OCI-LY1 (cell line): Measurements from ENCODE around the gene RFPL1.

Experiments
- H2AFZ ChIP-seq: fragments of 200-600 bp; sonication (generic), shearing (Covaris generic); 2 replicates; pipeline ENCODE4 v1.6.0; 2014; ENCODE audit warnings: antibody characterized with exemption, mild to moderate bottlenecking, low read length
- H3F3A ChIP-seq: fragments of 200-600 bp; sonication (generic), shearing (Covaris generic); 2 replicates; pipeline ENCODE4 v1.6.0; 2014; ENCODE audit warnings: mild to moderate bottlenecking, antibody characterized with exemption, low read length, moderate library complexity; ENCODE audit not compliant: insufficient read depth
- H3K27ac ChIP-seq: fragments of 200-600 bp; sonication (generic); 2 replicates; pipeline ENCODE4 v1.5.1; 2014; ENCODE audit warnings: low read length, mixed run types, mild to moderate bottlenecking, low read depth; ENCODE audit not compliant: poor library complexity, severe bottlenecking
- H3K27me3 ChIP-seq: fragments of 200-600 bp; sonication (generic); 2 replicates; pipeline ENCODE4 v1.6.0; 2014; ENCODE audit warnings: antibody characterized with exemption, mild to moderate bottlenecking, low read length, moderate library complexity; ENCODE audit not compliant: insufficient read depth
- H3K36me3 ChIP-seq: fragments of 200-600 bp; sonication (generic); 2 replicates; pipeline ENCODE4 v1.6.1; 2014; ENCODE audit warnings: mild to moderate bottlenecking, antibody characterized with exemption, low read length, moderate library complexity, mixed read lengths; ENCODE audit not compliant: insufficient read depth
- H3K4me1 ChIP-seq: fragments of 200-600 bp; sonication (generic); 2 replicates; pipeline ENCODE4 v1.5.1; 2014; ENCODE audit warnings: mild to moderate bottlenecking, low read length, moderate library complexity; ENCODE audit not compliant: insufficient read depth, severe bottlenecking
- H3K4me2 ChIP-seq: fragments of 200-600 bp; sonication (generic), shearing (Covaris generic); 2 replicates; pipeline ENCODE4 v1.6.1; 2014; ENCODE audit warnings: low read length
- H3K4me3 ChIP-seq: fragments of 200-600 bp; sonication (generic); 2 replicates; pipeline ENCODE4 v1.5.1; 2014; ENCODE audit warnings: low read length, low read depth, mild to moderate bottlenecking, mixed read lengths; ENCODE audit not compliant: poor library complexity, severe bottlenecking
- H3K79me2 ChIP-seq: fragments of 200-600 bp; shearing (Covaris generic); 2 replicates; pipeline ENCODE4 v1.6.1; 2016; ENCODE audit warnings: mixed run types, low read length, mixed read lengths; ENCODE audit not compliant: insufficient read depth
- H3K9ac ChIP-seq: fragments of 200-600 bp; sonication (generic), shearing (Covaris generic); 2 replicates; pipeline ENCODE4 v1.6.1; 2014; ENCODE audit warnings: mild to moderate bottlenecking, low read length, mixed read lengths
- H3K9me2 ChIP-seq: fragments of 200-600 bp; sonication (generic), shearing (Covaris generic); 2 replicates; pipeline ENCODE4 v1.6.1; 2014; ENCODE audit warnings: low read depth, mild to moderate bottlenecking, low read length, mixed read lengths
- H3K9me3 ChIP-seq: fragments of 200-600 bp; shearing (Covaris generic); 2 replicates; pipeline ENCODE4 v1.6.1; 2014; ENCODE audit warnings: low read length, mixed read lengths
- H4K20me1 ChIP-seq: fragments of 200-600 bp; sonication (generic), shearing (Covaris generic); 2 replicates; pipeline ENCODE4 v1.6.0; 2016; ENCODE audit warnings: mild to moderate bottlenecking, low read length; ENCODE audit not compliant: insufficient read depth
- EZH2 ChIP-seq: fragments of 200-600 bp; sonication (generic), shearing (Covaris generic); IDR thresholded peaks from 2 replicates; pipeline ENCODE4 v1.8.0; 2017; ENCODE audit warnings: borderline replicate concordance, mixed run types, mild to moderate bottlenecking, antibody characterized with exemption, low read length, moderate library complexity, mixed read lengths
- TF ChIP-seq, protein P1 (sequence below): fragments of 200-600 bp; sonication (generic), shearing (Covaris generic); IDR thresholded peaks from 2 replicates; pipeline ENCODE4 v1.5.1; 2017; ENCODE audit warnings: mild to moderate bottlenecking, antibody characterized with exemption, low read length, moderate library complexity, mixed read lengths

Gene RFPL1

DNA sequence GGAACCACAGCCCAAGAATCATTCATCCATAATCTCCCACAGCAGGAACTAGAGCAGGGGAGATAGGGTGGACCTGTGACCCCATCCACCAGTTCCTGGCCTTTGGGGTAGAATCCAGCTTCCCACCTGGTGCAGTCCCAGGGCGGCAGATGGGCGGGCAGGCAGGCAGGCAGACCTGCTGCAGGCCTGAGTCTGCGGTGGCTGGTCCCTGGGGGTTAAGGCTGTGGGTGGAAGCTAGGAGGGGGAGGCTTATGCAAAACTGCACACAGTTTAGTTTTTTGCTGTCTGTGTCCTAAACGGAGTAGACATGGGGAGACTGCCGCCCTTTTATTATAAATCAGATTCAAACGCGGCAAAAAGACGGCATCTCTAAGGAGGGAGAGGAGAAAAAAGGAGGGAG, 37.2 kb downstream of the RFPL1 start:
- H3F3A ChIP-seq: no peaks in the 10 kb centered on the region
- no peak overlapping the region for H2AFZ ChIP-seq
- peaks cover 4% of the 10 kb centered on the region; the same call in 1 of the 2 replicates for H3K27me3 ChIP-seq
- no peak overlapping the region for H3K4me2 ChIP-seq
- TF ChIP-seq EZH2: no peak
- TF ChIP-seq, protein P1, sequence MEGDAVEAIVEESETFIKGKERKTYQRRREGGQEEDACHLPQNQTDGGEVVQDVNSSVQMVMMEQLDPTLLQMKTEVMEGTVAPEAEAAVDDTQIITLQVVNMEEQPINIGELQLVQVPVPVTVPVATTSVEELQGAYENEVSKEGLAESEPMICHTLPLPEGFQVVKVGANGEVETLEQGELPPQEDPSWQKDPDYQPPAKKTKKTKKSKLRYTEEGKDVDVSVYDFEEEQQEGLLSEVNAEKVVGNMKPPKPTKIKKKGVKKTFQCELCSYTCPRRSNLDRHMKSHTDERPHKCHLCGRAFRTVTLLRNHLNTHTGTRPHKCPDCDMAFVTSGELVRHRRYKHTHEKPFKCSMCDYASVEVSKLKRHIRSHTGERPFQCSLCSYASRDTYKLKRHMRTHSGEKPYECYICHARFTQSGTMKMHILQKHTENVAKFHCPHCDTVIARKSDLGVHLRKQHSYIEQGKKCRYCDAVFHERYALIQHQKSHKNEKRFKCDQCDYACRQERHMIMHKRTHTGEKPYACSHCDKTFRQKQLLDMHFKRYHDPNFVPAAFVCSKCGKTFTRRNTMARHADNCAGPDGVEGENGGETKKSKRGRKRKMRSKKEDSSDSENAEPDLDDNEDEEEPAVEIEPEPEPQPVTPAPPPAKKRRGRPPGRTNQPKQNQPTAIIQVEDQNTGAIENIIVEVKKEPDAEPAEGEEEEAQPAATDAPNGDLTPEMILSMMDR: no peak
- no peaks in the 10 kb centered on the region for H3K79me2 ChIP-seq
- no peak overlapping the region for H3K9ac ChIP-seq
- no peaks in the 10 kb centered on the region for H4K20me1 ChIP-seq
- no peaks in the 10 kb centered on the region for H3K9me2 ChIP-seq
- H3K4me3 ChIP-seq: no peak overlapping the region
- no peaks in the 10 kb centered on the region for H3K36me3 ChIP-seq
- peaks cover 6% of the 10 kb centered on the region for H3K4me1 ChIP-seq
- H3K27ac ChIP-seq: no peak overlapping the region
- no peaks in the 10 kb centered on the region for H3K9me3 ChIP-seq

DNA sequence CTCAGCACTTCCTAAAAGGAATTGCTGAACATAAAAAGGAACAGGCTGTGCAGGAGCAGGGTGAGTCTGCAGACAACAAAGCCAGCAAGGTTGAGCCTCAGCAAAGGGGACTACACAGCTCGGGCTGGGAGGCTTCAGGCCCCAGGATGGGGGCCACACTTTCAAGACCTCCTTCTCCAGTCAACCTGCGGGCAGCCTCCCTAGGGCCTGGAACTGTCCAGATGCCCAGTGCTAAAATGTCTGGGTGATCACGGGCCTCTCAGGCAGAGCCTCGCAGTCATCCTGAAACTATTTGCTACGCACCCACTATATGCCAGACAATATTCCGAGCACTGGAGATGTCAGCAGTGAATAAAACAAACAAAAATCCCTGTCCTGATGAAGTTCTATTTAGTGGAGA, 37.7 kb downstream of the RFPL1 start:
- H3K9me2 ChIP-seq: no peaks in the 10 kb centered on the region
- no peaks in the 10 kb centered on the region for H3F3A ChIP-seq
- H3K4me2 ChIP-seq: no peak overlapping the region
- no peak overlapping the region for H3K27ac ChIP-seq
- no peak overlapping the region for H2AFZ ChIP-seq
- H3K9ac ChIP-seq: no peak overlapping the region
- H4K20me1 ChIP-seq: no peaks in the 10 kb centered on the region
- peaks cover 1% of the 10 kb centered on the region; the same call in 1 of the 2 replicates for H3K27me3 ChIP-seq
- no peaks in the 10 kb centered on the region for H3K9me3 ChIP-seq
- no peaks in the 10 kb centered on the region for H3K36me3 ChIP-seq
- H3K4me1 ChIP-seq: peaks cover 6% of the 10 kb centered on the region
- no peaks in the 10 kb centered on the region for H3K79me2 ChIP-seq
- TF ChIP-seq, protein P1: no peak
- H3K4me3 ChIP-seq: no peak overlapping the region

DNA sequence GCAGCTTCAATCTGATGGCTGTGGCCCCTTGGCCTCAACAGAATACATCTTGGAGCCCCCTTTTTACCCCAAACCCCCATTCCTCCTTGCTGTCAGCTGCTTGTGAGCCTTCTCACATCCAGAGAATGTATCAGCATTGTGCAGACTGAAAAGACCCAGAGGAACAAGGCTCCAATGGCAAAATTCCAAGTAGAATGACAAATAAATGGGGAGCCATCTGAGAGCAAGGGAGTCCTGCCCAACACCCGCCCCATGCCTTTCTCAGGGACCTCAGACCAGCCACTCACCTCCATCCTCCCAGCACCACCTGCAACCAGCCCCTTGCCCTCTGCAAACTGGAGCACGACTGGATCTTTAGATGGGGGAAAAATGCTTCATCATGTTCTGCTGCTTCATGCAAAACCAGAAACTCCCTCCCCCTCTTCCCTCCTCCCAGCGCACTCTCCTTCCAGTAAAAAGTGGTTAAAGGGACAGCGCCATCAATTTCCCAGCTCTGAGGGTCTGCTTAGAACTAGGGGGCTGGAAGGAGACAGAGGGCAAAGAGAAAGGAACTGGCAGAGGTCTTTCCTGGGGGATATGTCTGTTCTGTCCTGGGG, 39.4 kb downstream of the RFPL1 start:
- no peak overlapping the region for H3K9ac ChIP-seq
- TF ChIP-seq, protein P1: no peak
- no peak for TF ChIP-seq EZH2
- H3K9me2 ChIP-seq: no peaks in the 10 kb centered on the region
- H3K79me2 ChIP-seq: no peaks in the 10 kb centered on the region
- H3F3A ChIP-seq: no peaks in the 10 kb centered on the region
- no peak overlapping the region for H2AFZ ChIP-seq
- no peak overlapping the region for H3K27ac ChIP-seq
- no peak overlapping the region for H3K4me2 ChIP-seq
- H3K4me1 ChIP-seq: peaks cover 6% of the 10 kb centered on the region
- H3K27me3 ChIP-seq: no peaks in the 10 kb centered on the region
- H4K20me1 ChIP-seq: no peaks in the 10 kb centered on the region
- H3K36me3 ChIP-seq: no peaks in the 10 kb centered on the region
- H3K9me3 ChIP-seq: no peaks in the 10 kb centered on the region
- no peak overlapping the region for H3K4me3 ChIP-seq
